Measurements from ENCODE around the gene MPP7.
"Not testable (repeated sequence)": the region's sequence is repeated elsewhere in the genome, so short reads cannot be mapped to it uniquely, and the experiment has no call there.

DNA sequence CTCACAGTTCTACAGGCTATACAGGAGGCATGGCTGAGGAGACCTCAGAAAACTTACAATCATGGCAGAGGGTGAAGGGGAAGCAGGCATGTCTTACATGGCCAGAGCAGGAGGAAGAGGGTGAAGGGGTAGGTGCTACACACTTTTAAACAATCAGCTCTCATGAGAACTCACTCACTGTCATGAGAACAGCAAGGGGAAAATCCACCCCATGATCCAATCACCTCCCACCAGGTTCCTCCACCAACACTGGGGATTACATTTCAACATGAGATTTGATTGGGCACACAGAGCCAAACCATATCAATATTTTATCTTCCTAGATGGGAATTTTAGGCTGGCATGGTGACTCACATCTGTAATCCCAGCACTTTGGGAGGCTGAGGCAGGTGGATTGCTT is 16.2 kb upstream of the MPP7 start:
- TF ChIP-seq CTCF, POLR2AphosphoS5 (IDR thresholded peaks at IDR 0.05): not testable (repeated sequence)
